ENCODE measurements around the gene LGALSL.

DNA sequence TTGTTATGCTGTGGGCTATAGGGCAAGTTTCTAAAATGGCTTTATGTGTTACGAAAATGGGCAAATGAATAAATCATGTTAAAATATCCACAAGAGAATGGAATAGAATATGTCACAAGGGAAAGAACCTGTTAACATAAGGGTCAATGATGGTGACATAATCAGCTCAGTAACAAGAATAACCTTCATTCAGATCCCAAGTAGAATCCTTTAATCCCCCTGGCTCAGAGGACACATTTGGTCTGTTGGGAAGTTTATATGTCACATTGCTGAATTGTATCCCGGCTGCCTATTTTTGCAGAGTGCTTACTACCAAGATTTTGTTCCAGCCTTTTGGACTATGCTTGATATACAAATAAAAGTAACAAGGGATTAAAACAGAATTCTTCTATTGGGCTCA is 13.1 kb upstream of the LGALSL start:
- TF ChIP-seq TAF1 (IDR thresholded peaks at IDR 0.05; ENCODE audit: low read depth, low read length) (no peak), POLR2AphosphoS5 (IDR thresholded peaks at IDR 0.05; ENCODE audit: low read depth, low read length) (no peak)

All from GM12891 (cell line).